ENCODE data around the gene NHERF1. TPM values are rescaled to one million over a fixed set of nuclear protein-coding genes. Genes with fewer than 3 reads are reported as not detected.
A peak's percentile ranks its signal among the peaks of the same experiment; 100 is the strongest.

The NHERF1 gene
- total and polyA plus RNA-seq, 7 donors = 2.4 to 37.1 (median 4.9) TPM

DNA sequence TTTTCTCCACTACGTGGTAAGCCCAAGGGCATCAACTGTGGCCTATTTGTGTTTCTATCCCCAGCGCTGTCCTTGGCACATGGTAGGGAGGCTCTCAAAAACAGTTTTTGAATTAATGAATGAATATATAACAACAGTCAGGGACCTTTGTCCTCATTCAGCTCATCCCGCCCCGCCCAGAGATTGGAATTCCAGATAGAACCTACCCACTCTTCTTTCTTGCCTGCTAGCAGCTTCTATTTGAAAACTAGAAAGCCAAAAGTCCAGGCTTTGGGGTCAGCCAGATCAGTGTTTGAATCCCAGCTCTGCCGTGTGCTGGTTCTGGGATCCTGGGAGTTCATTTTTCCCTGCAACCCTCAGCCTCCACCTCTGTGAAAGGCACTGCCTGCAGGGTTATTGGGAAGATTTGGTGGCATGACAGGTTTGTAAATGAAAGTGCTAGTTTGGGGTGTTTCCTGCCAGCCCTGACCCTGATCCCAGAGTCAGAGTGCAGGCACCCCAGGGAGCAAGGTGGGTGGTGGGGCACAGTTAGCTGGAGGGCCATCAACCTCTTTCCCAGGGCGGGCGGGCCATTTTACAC is 4.5 kb downstream of the NHERF1 start:
- TF ChIP-seq, protein P1, sequence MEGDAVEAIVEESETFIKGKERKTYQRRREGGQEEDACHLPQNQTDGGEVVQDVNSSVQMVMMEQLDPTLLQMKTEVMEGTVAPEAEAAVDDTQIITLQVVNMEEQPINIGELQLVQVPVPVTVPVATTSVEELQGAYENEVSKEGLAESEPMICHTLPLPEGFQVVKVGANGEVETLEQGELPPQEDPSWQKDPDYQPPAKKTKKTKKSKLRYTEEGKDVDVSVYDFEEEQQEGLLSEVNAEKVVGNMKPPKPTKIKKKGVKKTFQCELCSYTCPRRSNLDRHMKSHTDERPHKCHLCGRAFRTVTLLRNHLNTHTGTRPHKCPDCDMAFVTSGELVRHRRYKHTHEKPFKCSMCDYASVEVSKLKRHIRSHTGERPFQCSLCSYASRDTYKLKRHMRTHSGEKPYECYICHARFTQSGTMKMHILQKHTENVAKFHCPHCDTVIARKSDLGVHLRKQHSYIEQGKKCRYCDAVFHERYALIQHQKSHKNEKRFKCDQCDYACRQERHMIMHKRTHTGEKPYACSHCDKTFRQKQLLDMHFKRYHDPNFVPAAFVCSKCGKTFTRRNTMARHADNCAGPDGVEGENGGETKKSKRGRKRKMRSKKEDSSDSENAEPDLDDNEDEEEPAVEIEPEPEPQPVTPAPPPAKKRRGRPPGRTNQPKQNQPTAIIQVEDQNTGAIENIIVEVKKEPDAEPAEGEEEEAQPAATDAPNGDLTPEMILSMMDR (IDR thresholded peaks at IDR 0.05) = no peak
- H3K4me1 ChIP-seq = peaks cover 7% of the 10 kb centered on the region
- no peaks in the 10 kb centered on the region for H3K36me3 ChIP-seq (ENCODE audit: insufficient read depth in 1 of 2, low read depth in 1 of 2)
- ATAC-seq = no peak
- no peak overlapping the region for H3K27ac ChIP-seq
- peaks cover 0 to 11% (median 1%) of the 10 kb centered on the region in 3 donors for H3K27me3 ChIP-seq (ENCODE audit: insufficient read depth in 3 of 3, low read length in 2 of 3)
- H3K4me3 ChIP-seq = no peak overlapping the region
- DNase-seq = no peak
- no peaks in the 10 kb centered on the region for H3K9me3 ChIP-seq
- WGBS, 3 donors = 94 to 97% (median 97%) methylated on average over 7 of the region's 7 CpGs
- intact Hi-C loops (cut with DNase I) = no loop called here

DNA sequence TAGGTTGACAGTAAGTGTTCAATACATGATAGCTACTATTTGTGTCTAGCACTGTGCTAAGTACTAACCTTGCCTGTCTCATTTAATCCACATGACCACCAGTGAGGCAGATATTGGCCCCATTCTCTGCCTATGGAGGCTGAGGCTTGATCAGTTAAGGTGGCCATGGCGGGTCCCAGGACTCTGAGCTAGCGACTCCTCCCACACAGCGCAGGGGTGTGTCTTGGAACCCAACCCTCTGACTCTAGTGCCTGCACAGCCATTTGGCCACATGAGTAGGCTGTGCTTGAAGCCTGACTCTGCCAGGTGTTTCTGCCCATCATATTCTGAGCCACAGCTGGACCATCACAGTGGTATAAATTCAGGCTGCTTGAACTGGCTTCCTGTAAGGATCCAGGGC is 6.4 kb downstream of the NHERF1 start:
- Histone ChIP-seq H3K27ac (no peak overlapping the region), H3K4me3 (no peak overlapping the region), H3K9me3 (no peaks in the 10 kb centered on the region), H3K27me3 (ENCODE audit: insufficient read depth in 3 of 3, low read length in 2 of 3) (peaks cover 0 to 4% (median 0%) of the 10 kb centered on the region in 3 donors), H3K4me1 (peaks cover 16% of the 10 kb centered on the region), H3K36me3 (ENCODE audit: insufficient read depth in 1 of 2, low read depth in 1 of 2) (no peaks in the 10 kb centered on the region)
- DNase-seq (no peak), ATAC-seq (peak in 1 of 4 donors; percentile 52)
- TF ChIP-seq, protein P1 (IDR thresholded peaks at IDR 0.05) = no peak
- intact Hi-C loops (cut with DNase I) = no loop called here
- 61 to 81% (median 63%) methylated on average over 3 of the region's 3 CpGs for WGBS, 3 donors

DNA sequence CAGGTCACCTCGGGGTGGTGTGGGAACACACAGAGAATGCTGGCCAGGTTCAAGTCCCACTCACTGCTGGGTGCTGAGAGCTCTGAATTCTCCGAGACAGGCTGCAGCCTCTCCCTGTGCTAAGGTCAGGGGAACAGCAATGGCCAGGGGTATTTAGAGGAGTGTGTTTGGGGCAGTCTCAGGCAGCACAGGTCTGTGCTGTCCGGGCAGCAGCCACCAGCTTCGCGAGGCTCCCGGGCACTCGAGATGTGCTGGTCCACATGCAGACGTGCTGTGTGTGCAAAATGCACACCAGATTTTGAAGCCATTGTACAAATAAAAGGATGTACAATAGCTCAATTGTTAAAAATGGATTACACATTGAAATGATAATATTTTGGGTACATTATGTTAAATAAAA is 7.1 kb downstream of the NHERF1 start:
- H3K27me3 ChIP-seq (ENCODE audit: insufficient read depth in 3 of 3, low read length in 2 of 3) = peaks cover 0 to 4% (median 0%) of the 10 kb centered on the region in 3 donors
- no peak for ATAC-seq
- H3K27ac ChIP-seq = no peak overlapping the region
- H3K4me1 ChIP-seq = peaks cover 10% of the 10 kb centered on the region
- no peak overlapping the region for H3K4me3 ChIP-seq
- TF ChIP-seq, protein P1 (IDR thresholded peaks at IDR 0.05) = no peak
- intact Hi-C loops (cut with DNase I) = no loop called here
- WGBS, 3 donors = 87 to 94% (median 90%) methylated on average over 8 of the region's 8 CpGs
- H3K36me3 ChIP-seq (ENCODE audit: insufficient read depth in 1 of 2, low read depth in 1 of 2) = no peaks in the 10 kb centered on the region
- H3K9me3 ChIP-seq = no peaks in the 10 kb centered on the region
- DNase-seq = no peak

DNA sequence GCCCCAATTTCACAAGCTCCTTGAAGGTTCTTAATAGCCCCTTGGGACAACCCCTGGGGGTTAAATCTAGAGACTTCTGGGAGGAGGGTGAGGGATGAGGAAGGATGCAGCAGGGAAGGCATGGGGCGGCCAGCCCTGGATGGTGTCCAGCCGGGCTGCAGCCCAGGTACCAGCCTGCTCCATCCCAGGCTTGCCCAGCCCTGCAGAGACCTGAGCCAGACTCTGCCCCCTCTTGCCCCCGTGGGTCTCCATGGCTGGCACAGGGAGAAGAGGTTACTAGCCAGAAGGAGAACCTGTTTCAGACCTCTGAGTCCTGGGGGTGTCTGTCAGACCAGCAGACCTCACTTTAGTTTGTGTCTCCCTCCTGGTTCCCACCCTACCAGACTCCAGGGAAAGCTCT is 8.5 kb downstream of the NHERF1 start:
- Histone ChIP-seq H3K36me3 (ENCODE audit: insufficient read depth in 1 of 2, low read depth in 1 of 2) (no peaks in the 10 kb centered on the region), H3K4me3 (no peak overlapping the region), H3K27ac (no peak overlapping the region), H3K27me3 (ENCODE audit: insufficient read depth in 3 of 3, low read length in 2 of 3) (peaks cover 0 to 4% (median 0%) of the 10 kb centered on the region in 3 donors), H3K4me1 (peaks cover 10% of the 10 kb centered on the region), H3K9me3 (no peaks in the 10 kb centered on the region)
- no peak for ATAC-seq
- TF ChIP-seq, protein P1 (IDR thresholded peaks at IDR 0.05) = no peak
- intact Hi-C loops (cut with DNase I) = no loop called here
- DNase-seq = no peak
- 43 to 79% (median 53%) methylated on average over 3 of the region's 3 CpGs for WGBS, 3 donors

DNA sequence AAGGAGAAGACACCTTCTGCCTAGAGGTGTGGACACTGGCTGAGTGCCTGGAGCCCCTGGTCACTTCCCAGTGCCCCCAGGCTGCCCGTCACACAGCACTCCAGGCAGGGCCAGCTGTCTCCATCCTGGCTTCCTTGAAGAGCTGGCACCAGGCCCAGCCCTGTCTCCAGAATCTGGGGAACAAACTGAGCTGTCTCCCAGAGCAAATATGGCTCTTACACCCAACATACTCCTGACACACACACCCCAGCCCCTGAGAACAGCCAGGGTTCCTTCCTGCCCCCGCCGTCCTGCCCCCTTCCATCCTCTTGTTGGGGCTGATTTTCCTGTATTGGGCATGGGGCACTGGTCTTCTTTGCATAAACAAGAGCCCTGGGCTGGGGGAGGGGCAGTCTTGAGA is 9.1 kb downstream of the NHERF1 start:
- no peak for ATAC-seq
- intact Hi-C loops (cut with DNase I) = no loop called here
- no peak overlapping the region for H3K27ac ChIP-seq

More for the DNA sequence above, 9.1 kb downstream of the NHERF1 start:
- Histone ChIP-seq H3K36me3 (ENCODE audit: insufficient read depth in 1 of 2, low read depth in 1 of 2) (no peaks in the 10 kb centered on the region), H3K9me3 (no peaks in the 10 kb centered on the region), H3K27me3 (ENCODE audit: insufficient read depth in 3 of 3, low read length in 2 of 3) (peaks cover 0 to 4% (median 0%) of the 10 kb centered on the region in 3 donors), H3K4me3 (no peak overlapping the region), H3K4me1 (peaks cover 10% of the 10 kb centered on the region)
- DNase-seq = no peak
- 66 to 80% (median 75%) methylated on average over 3 of the region's 3 CpGs for WGBS, 3 donors
- TF ChIP-seq, protein P1 (IDR thresholded peaks at IDR 0.05) = no peak

Measured in psoas muscle (tissue), 8 donors.